Spleen (tissue), 7 donors: ENCODE measurements around the gene SCARB1.

Experiments used
- CTCF ChIP-seq, 11 experiments: fragments of 200-600 bp in 7 of 11; fragments of 450-650 bp in 4 of 11; sonication (generic) in 4 of 11; IDR thresholded peaks in 8 of 11; conservative IDR thresholded peaks in 3 of 11; 1 replicate in 7 of 11; 2 replicates in 4 of 11; pipeline versions ENCODE4 v1.4.0 to v1.8.0; 2016 to 2021; ENCODE audit warnings: antibody characterized with exemption in 11 of 11, inconsistent platforms in 4 of 11, mild to moderate bottlenecking in 1 of 11
- POLR2A ChIP-seq, 3 donors: fragments of 450-650 bp; IDR thresholded peaks; one replicate each; pipeline ENCODE4 v1.5.1; 2017; ENCODE audit warnings: antibody characterized with exemption in 3 of 3, mild to moderate bottlenecking in 1 of 3
- POLR2AphosphoS5 ChIP-seq, 3 donors: sonication (generic); formaldehyde crosslinking; IDR thresholded peaks; one replicate each; pipeline ENCODE4 v1.5.1; 2017; ENCODE audit warnings: antibody characterized with exemption in 3 of 3
- donor health status: DM: no; HTN: no; CAD: no; lungs with moderate emphysema.
- donor health status: DM: no; HTN: no; CAD: no.
- donor health status: DM: no; HTN: no; CAD: no.

GRCh38 chr12:124830306-124830705, 33.4 kb downstream of the SCARB1 start:
- TF ChIP-seq CTCF (IDR thresholded peaks at IDR 0.05 in 8 of 11, conservative IDR thresholded peaks at IDR 0.05 in 3 of 11), result no peak
- TF ChIP-seq POLR2A (IDR thresholded peaks at IDR 0.05), result no peak
- TF ChIP-seq POLR2AphosphoS5 (IDR thresholded peaks at IDR 0.05), result no peak
